Osteoblast (primary cell): ENCODE results near the gene TFRC. TPM values are rescaled to one million over a fixed set of nuclear protein-coding genes. Genes with fewer than 3 reads are reported as not detected.
"Not testable (repeated sequence)": the region's sequence is repeated elsewhere in the genome, so short reads cannot be mapped to it uniquely, and the experiment has no call there.

ENCODE experiments used
- DNase-seq: peaks from one replicate; pipeline ENCODE4 v3.0.0; 2011; ENCODE audit warnings: low spot score, mixed read lengths; ENCODE audit not compliant: insufficient read length; ENCODE audit errors: missing footprints
- H2AFZ ChIP-seq: 2 replicates; pipeline ENCODE4 v1.6.0; 2011; ENCODE audit warnings: mild to moderate bottlenecking, low read length
- H3K27ac ChIP-seq: 2 replicates; pipeline ENCODE4 v1.5.1; 2011; ENCODE audit warnings: mild to moderate bottlenecking, low read depth, low read length, moderate library complexity
- H3K27me3 ChIP-seq: 2 replicates; pipeline ENCODE4 v1.6.0; 2012; ENCODE audit warnings: mild to moderate bottlenecking, control low read depth, inconsistent platforms, low read length, moderate library complexity; ENCODE audit not compliant: insufficient read depth
- H3K36me3 ChIP-seq: 2 replicates; pipeline ENCODE4 v1.5.1; 2011; ENCODE audit warnings: mild to moderate bottlenecking, low read length, control low read depth, moderate library complexity; ENCODE audit not compliant: insufficient read depth
- H3K4me1 ChIP-seq: 2 replicates; pipeline ENCODE4 v1.5.1; 2011; ENCODE audit warnings: mild to moderate bottlenecking, low read length, control low read depth, moderate library complexity; ENCODE audit not compliant: insufficient read depth
- H3K4me2 ChIP-seq: 2 replicates; pipeline ENCODE4 v1.6.0; 2011; ENCODE audit warnings: mild to moderate bottlenecking, low read length; ENCODE audit not compliant: insufficient read depth
- H3K4me3 ChIP-seq: fragments of 200-600 bp; sonication (generic); 3 replicates; pipeline ENCODE4 v1.5.1; 2012; ENCODE audit warnings: mild to moderate bottlenecking, low read length, inconsistent platforms; ENCODE audit not compliant: insufficient read depth
- H3K79me2 ChIP-seq: 2 replicates; pipeline ENCODE4 v1.6.0; 2012; ENCODE audit warnings: mild to moderate bottlenecking, low read length, control low read depth, inconsistent platforms; ENCODE audit not compliant: insufficient read depth
- H3K9me3 ChIP-seq: 2 replicates; pipeline ENCODE4 v1.5.1; 2011; ENCODE audit warnings: low read depth, low read length, control low read depth
- H4K20me1 ChIP-seq: 2 replicates; pipeline ENCODE4 v1.6.0; 2012; ENCODE audit warnings: mild to moderate bottlenecking, low read length, control low read depth; ENCODE audit not compliant: insufficient read depth
- total RNA-seq: library from RNA; depleted of rRNA; stranded (reverse); fragments of >200 nt; gene quantifications from 2 replicates; pipeline ENCODE4 v1.2.3, GENCODE V29; 2012
- TF ChIP-seq, protein P1 (sequence below): IDR thresholded peaks from 2 replicates; pipeline ENCODE4 v1.5.1; 2011; ENCODE audit warnings: mild to moderate bottlenecking, low read depth, low read length, moderate library complexity; ENCODE audit errors: extremely low read depth

TFRC gene
- total RNA-seq, 1 donor: 139 TPM

GRCh38 chr3:196073255-196073753, 8.6 kb downstream of the TFRC start:
- no peaks in the 10 kb centered on the region for H3K4me1 ChIP-seq
- peak; percentile 90 for DNase-seq
- no peaks in the 10 kb centered on the region for H3K9me3 ChIP-seq
- no peak overlapping the region for H3K27ac ChIP-seq
- H3K27me3 ChIP-seq: no peaks in the 10 kb centered on the region
- no peaks in the 10 kb centered on the region for H4K20me1 ChIP-seq
- H3K4me2 ChIP-seq: no peak overlapping the region
- H3K79me2 ChIP-seq: peaks cover 19% of the 10 kb centered on the region
- H3K36me3 ChIP-seq: peaks cover 51% of the 10 kb centered on the region
- no peak overlapping the region for H2AFZ ChIP-seq
- H3K4me3 ChIP-seq: no peak overlapping the region
- TF ChIP-seq, protein P1, sequence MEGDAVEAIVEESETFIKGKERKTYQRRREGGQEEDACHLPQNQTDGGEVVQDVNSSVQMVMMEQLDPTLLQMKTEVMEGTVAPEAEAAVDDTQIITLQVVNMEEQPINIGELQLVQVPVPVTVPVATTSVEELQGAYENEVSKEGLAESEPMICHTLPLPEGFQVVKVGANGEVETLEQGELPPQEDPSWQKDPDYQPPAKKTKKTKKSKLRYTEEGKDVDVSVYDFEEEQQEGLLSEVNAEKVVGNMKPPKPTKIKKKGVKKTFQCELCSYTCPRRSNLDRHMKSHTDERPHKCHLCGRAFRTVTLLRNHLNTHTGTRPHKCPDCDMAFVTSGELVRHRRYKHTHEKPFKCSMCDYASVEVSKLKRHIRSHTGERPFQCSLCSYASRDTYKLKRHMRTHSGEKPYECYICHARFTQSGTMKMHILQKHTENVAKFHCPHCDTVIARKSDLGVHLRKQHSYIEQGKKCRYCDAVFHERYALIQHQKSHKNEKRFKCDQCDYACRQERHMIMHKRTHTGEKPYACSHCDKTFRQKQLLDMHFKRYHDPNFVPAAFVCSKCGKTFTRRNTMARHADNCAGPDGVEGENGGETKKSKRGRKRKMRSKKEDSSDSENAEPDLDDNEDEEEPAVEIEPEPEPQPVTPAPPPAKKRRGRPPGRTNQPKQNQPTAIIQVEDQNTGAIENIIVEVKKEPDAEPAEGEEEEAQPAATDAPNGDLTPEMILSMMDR: peak; percentile 89

DNA sequence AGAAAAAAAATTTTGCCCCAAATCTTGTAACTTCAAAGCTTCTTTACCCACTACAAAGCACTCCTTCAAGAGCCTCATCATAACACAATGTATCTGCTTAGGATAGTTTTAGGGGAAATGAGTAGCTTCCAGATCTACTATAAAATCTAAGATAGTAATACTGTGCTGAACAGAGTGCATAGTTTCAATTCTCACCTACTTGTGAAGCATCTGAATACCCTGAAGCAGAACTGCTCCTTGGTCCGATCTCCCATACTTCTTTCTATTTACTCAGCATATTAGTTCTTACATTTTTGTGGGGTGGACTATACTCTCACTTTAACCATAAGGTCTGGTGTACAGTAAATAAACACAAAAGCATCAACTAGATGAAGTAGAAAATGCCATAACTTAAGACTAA, 9.6 kb downstream of the TFRC start:
- H3K36me3 ChIP-seq: peaks cover 61% of the 10 kb centered on the region
- no peaks in the 10 kb centered on the region for H3K4me1 ChIP-seq
- no peak overlapping the region for H3K4me2 ChIP-seq
- H3K9me3 ChIP-seq: no peaks in the 10 kb centered on the region
- H3K27me3 ChIP-seq: no peaks in the 10 kb centered on the region
- H2AFZ ChIP-seq: no peak overlapping the region
- no peak overlapping the region for H3K4me3 ChIP-seq
- no peak for DNase-seq
- TF ChIP-seq, protein P1: no peak
- H4K20me1 ChIP-seq: no peaks in the 10 kb centered on the region
- peaks cover 10% of the 10 kb centered on the region for H3K79me2 ChIP-seq
- no peak overlapping the region for H3K27ac ChIP-seq

- H3K27me3 ChIP-seq, H3K4me1 ChIP-seq, H3K79me2 ChIP-seq, DNase-seq, H4K20me1 ChIP-seq, H3K4me3 ChIP-seq, H3K4me2 ChIP-seq, H3K9me3 ChIP-seq, H2AFZ ChIP-seq, H3K27ac ChIP-seq: not testable (repeated sequence)
- H3K36me3 ChIP-seq: peaks cover 73% of the 10 kb centered on the region
Measured at GRCh38 chr3:196068812-196069211, 13.1 kb downstream of the TFRC start.

DNA sequence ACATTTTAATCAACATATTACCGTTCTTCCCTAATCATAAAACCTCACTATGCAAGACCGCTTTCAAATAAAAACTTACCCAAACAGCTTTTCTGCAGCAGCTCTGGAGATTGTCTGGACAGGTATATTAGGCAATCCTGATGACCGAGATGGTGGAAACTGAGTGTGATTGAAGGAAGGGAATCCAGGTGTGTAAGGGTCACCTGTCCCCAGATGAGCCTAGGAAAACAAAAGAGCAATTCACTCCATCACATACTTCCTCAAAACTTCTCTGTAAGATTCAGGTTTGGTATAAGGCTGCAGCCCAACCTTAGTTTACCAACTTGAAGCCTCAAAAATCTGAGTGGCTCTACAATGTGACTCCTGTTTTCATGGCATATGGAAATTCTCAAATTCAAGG, 14.5 kb downstream of the TFRC start:
- TF ChIP-seq, protein P1: no peak
- peaks cover 68% of the 10 kb centered on the region for H3K36me3 ChIP-seq
- H3K27me3 ChIP-seq: no peaks in the 10 kb centered on the region

More for the DNA sequence above, 14.5 kb downstream of the TFRC start:
- Histone ChIP-seq H3K79me2 (no peaks in the 10 kb centered on the region), H3K27ac (no peak overlapping the region), H2AFZ (no peak overlapping the region), H3K4me1 (peaks cover 23% of the 10 kb centered on the region), H4K20me1 (no peaks in the 10 kb centered on the region), H3K9me3 (no peaks in the 10 kb centered on the region), H3K4me2 (no peak overlapping the region), H3K4me3 (no peak overlapping the region)
- DNase-seq: no peak
